ENCODE results near the gene CFD. TPM values are rescaled to one million over a fixed set of nuclear protein-coding genes. Genes with fewer than 3 reads are reported as not detected.

The CFD gene
- total and polyA plus RNA-seq, 2 experiments from 2014 or later: 0.90 to 4.7 TPM

DNA sequence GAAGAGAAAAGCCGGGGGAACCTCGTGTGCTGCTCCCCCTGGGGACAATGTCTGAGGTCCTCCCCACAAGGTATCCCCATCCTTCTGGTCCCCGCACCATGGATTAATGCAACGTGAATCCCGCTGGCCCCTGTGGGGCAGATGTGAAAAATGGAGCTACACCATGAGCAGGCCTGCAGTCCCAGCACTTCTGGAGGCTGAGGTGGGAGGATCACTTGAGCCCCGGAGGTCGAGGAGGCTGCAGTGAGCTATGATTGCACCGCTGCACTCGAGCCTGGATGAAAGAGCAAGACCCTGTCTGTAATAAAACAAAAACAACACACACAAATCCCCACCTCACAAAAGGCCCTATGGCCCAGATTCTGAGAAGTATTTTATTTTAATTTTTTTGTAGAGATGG, 1.2 kb upstream of the CFD start (continued):
- TF ChIP-seq CTCF (conservative IDR thresholded peaks at IDR 0.05; ENCODE audit: low read depth in 2 of 2): no peak
- no peak for TF ChIP-seq JUNB (IDR thresholded peaks at IDR 0.05; ENCODE audit: unreplicated experiment)
- no peak for TF ChIP-seq STAT1 (IDR thresholded peaks at IDR 0.05; ENCODE audit: unreplicated experiment)

DNA sequence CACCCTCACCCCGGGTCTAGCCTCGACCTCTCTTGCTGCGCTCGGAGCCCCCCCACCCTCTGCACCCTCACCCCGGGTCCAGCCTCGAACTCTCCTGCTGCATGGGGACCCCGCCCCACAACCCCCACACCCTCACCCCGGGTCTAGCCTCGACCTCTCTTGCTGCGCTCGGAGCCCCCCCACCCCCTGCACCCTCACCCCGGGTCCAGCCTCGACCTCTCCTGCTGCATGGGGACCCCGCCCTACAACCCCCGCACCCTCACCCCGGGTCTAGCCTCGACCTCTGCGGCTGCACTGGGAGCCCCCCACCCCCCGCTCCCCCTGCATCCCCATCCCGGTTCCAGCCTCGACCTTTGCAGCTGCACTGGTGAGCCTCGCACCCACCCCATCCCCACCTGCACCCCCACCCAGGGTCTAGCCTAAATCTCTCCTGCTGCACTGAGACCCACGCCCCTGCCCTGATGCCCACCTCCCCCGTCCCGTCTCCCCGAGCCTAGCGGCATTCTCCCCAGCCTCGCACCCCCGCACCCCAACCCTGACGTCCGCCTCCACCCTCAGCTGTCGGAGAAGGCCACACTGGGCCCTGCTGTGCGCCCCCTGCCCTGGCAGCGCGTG, 1.8 kb downstream of the CFD start:
- H3K4me2 ChIP-seq: no peak overlapping the region
- peaks cover 20% of the 10 kb centered on the region for H3F3A ChIP-seq (replicated peaks; ENCODE audit: low read depth)
- no peaks in the 10 kb centered on the region for H3K79me2 ChIP-seq (replicated peaks; ENCODE audit: insufficient read depth)

More for the DNA sequence above, 1.8 kb downstream of the CFD start:
- H3K36me3 Mint-ChIP-seq (ENCODE audit: low read depth): 0 out of 3 replicates have a peak, but pooled peaks cover 3% of the 10 kb centered on the region
- H3K4me3 Mint-ChIP-seq: no peak overlapping the region; the same call in 2 of the 3 replicates
- H3K4me1 Mint-ChIP-seq: no peaks in the 10 kb centered on the region
- Histone ChIP-seq H3K27me3 (ENCODE audit: insufficient read depth) (peaks cover 28% of the 10 kb centered on the region), H3K4me3 (peak overlapping the region; percentile 41; the same call in 1 of the 2 replicates), H3K27ac (ENCODE audit: low read depth) (no peak overlapping the region), H4K20me1 (replicated peaks; ENCODE audit: insufficient read depth) (peaks cover 9% of the 10 kb centered on the region; the same call in 1 of the 2 replicates), H2AFZ (no peak overlapping the region; the same call in 1 of the 2 replicates), H3K9me2 (ENCODE audit: insufficient read depth) (no peaks in the 10 kb centered on the region), H3K36me3 (ENCODE audit: insufficient read depth) (no peaks in the 10 kb centered on the region), H3K4me1 (ENCODE audit: insufficient read depth) (no peaks in the 10 kb centered on the region)
- H3K27me3 Mint-ChIP-seq (ENCODE audit: insufficient read depth, low read depth, poor library complexity): peaks cover 27% of the 10 kb centered on the region
- H3K9me3 Mint-ChIP-seq: no peaks in the 10 kb centered on the region; the same call in 2 of the 3 replicates
- no peak for ATAC-seq
- no peak overlapping the region for H3K27ac Mint-ChIP-seq
- no peak for DNase-seq (ENCODE audit: low spot score)
- TF ChIP-seq EZH2 (IDR thresholded peaks at IDR 0.05; ENCODE audit: low read depth, unreplicated experiment): no peak
- no peak for TF ChIP-seq CTCF (conservative IDR thresholded peaks at IDR 0.05; ENCODE audit: low read depth in 2 of 2)
- no peak for TF ChIP-seq ETS1 (IDR thresholded peaks at IDR 0.05)
- no peak for TF ChIP-seq NANOG (IDR thresholded peaks at IDR 0.05; ENCODE audit: borderline replicate concordance)
- TF ChIP-seq ZNF331 (CRISPR knock-in tag; IDR thresholded peaks at IDR 0.05; ENCODE audit: low read depth): no peak
- no peak for TF ChIP-seq POLR2AphosphoS5 (IDR thresholded peaks at IDR 0.05; ENCODE audit: low read depth)
- no peak for TF ChIP-seq ZNF114 (CRISPR knock-in tag; IDR thresholded peaks at IDR 0.05)
- TF ChIP-seq JUNB (IDR thresholded peaks at IDR 0.05; ENCODE audit: unreplicated experiment): no peak

All from GM23338 (cell line).